ENCODE data around the gene FAM181A.
A peak's percentile ranks its signal among the peaks of the same experiment; 100 is the strongest.

FAM181A gene

DNA sequence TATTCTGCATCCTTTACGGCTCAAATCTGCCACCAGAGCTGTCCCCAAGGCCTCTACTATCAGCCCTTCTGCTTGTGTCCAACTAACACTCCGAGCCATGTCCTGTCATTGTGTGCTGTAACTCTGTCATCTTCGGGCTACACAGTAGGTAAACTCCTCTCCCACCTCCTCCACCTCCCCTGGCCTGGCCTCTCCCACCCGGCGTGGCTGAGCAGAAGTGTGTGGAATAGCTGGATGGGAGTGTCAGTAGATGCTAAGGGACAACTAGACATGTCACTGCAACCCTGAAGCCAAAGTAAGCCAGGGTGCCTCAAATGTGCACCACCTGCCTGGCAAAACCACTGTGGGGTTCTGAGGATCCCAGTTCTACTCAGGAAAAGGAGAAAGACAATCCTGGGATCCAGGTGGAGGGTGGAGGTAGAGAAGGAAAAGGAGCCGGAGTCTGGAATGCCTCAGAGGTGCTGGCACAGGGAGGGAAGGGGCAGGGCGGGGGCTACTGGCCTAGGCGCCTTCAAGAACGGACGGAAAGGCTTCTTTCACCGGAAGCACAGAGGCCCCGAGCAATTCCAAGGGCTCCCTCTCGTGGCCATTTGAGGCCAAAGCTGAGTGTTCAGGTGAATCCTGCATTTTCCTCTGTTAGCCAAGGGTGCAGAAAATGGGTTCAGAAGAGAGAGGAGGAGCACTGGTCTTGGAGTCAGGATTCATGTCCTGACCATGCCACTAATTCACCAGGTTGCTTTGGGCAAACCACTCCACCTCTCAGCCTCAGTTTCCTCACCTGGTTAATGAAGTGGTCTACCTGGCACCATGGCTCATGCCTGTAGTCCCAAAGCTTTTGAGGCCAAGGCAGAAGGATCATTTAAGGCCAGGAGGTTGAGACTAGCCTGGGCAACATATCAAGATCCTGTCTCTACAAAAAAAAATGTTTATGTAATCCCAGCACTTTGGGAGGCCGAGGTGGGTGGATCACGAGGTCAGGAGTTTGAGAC, 20.5 kb upstream of the FAM181A start:
- no peak overlapping the region for H3K4me3 Mint-ChIP-seq
- H3K36me3 Mint-ChIP-seq (ENCODE audit: low read depth): no peaks in the 10 kb centered on the region
- no peak overlapping the region for H3K27ac Mint-ChIP-seq
- TF ChIP-seq, protein P1, sequence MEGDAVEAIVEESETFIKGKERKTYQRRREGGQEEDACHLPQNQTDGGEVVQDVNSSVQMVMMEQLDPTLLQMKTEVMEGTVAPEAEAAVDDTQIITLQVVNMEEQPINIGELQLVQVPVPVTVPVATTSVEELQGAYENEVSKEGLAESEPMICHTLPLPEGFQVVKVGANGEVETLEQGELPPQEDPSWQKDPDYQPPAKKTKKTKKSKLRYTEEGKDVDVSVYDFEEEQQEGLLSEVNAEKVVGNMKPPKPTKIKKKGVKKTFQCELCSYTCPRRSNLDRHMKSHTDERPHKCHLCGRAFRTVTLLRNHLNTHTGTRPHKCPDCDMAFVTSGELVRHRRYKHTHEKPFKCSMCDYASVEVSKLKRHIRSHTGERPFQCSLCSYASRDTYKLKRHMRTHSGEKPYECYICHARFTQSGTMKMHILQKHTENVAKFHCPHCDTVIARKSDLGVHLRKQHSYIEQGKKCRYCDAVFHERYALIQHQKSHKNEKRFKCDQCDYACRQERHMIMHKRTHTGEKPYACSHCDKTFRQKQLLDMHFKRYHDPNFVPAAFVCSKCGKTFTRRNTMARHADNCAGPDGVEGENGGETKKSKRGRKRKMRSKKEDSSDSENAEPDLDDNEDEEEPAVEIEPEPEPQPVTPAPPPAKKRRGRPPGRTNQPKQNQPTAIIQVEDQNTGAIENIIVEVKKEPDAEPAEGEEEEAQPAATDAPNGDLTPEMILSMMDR (IDR thresholded peaks at IDR 0.05): peak; percentile 67
- no peaks in the 10 kb centered on the region for H3K9me3 Mint-ChIP-seq
- H3K27me3 Mint-ChIP-seq (ENCODE audit: low read depth, poor library complexity): peaks cover 12% of the 10 kb centered on the region
- DNase-seq: peak; percentile 72
- peaks cover 19% of the 10 kb centered on the region for H3K4me1 Mint-ChIP-seq

DNA sequence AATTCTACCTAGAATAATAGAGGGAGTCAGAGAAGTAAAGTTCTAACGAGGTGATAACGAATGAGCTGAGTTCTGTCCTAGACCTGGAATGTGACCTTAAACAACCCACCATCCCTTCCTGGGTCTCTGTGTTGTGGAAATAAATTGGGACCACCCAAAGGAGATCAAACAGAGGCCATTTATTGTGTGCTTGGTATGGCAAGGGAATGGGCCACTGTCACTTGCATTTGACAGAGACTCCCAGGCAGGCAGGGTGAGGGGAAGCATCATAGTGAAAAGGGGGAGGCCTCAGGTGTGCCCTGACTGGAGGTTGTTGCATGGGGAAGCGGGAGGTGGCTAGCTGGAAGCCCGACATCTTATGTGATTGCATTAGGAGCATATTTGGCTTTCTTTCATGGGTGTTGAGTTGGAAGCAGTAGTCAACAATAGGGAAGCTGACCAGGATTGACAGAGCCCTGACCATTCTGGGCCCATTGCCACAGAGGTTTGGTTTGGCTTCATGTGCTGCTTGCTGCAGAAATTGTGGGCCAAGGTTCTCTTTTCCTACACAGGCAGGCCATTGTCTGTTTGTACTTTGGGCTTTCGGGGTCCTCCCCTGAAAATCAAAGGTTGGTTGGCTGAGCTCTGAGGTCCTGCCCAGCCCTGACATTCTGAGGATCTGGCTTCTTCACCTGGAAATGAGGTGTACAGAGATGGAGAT, 17.6 kb upstream of the FAM181A start:
- H3K36me3 Mint-ChIP-seq (ENCODE audit: low read depth): no peaks in the 10 kb centered on the region
- H3K4me3 Mint-ChIP-seq: no peak overlapping the region
- TF ChIP-seq, protein P1 (IDR thresholded peaks at IDR 0.05): no peak
- no peak for DNase-seq
- H3K27me3 Mint-ChIP-seq (ENCODE audit: low read depth, poor library complexity): peaks cover 16% of the 10 kb centered on the region
- no peaks in the 10 kb centered on the region for H3K4me1 Mint-ChIP-seq
- peaks cover 4% of the 10 kb centered on the region for H3K9me3 Mint-ChIP-seq
- H3K27ac Mint-ChIP-seq: peak overlapping the region; percentile 19

DNA sequence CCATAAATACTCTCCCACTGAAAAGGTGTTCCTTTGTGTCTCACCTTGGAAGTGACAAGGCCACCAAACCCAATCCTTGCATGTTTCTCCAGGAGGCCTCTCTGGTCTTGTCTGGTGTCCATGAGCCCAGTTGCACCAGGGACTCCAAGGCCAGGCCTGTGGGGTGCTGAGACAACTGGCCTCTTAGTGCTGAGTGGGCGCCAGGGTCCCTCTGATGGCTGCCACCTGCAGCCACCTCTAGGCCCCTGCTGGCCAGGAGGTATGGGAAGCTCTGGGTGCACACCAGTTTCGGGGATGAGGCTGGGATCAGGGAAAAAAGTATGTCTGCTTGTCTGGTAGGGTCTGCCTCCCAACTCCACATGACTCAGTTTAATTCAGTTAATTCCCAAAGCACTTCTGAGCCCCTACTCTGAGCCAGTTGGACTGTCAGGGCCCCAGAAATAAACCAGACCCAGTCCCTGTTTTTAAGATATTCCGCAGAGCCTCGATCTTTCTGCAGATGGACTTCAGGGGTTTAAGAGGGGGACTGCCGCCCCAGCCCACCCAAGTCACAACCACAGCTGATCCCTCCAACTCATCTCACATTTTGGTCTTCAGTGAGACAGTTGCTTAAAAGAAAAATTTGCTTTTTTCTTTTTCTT, 15.0 kb upstream of the FAM181A start:
- no peaks in the 10 kb centered on the region for H3K4me1 Mint-ChIP-seq
- H3K27ac Mint-ChIP-seq: no peak overlapping the region

DNA sequence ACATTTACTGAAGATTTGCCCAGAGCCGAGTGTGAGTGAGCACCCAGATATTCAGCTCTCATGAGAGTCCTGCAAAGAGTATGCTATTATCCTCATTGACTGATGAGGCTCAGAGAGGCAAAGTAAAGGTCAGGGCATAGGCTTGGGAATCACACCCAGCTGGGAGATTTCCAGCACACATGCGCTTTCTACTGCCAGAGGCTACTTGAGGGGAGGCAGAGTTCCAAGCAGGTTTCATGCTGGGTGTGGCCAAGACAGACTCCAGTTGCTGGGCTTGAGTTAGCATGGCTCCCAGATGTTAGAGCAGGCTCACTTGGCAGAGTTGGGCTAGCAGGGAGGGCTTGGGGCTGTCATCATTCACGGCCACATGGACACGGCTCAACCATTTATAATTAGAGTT, 14.4 kb upstream of the FAM181A start:
- H3K36me3 Mint-ChIP-seq (ENCODE audit: low read depth): no peaks in the 10 kb centered on the region
- no peak overlapping the region for H3K27ac Mint-ChIP-seq
- no peak for DNase-seq
- H3K27me3 Mint-ChIP-seq (ENCODE audit: low read depth, poor library complexity): peaks cover 15% of the 10 kb centered on the region
- TF ChIP-seq, protein P1 (IDR thresholded peaks at IDR 0.05): no peak
- peaks cover 4% of the 10 kb centered on the region for H3K9me3 Mint-ChIP-seq
- no peaks in the 10 kb centered on the region for H3K4me1 Mint-ChIP-seq
- no peak overlapping the region for H3K4me3 Mint-ChIP-seq

More for the DNA sequence above, 15.0 kb upstream of the FAM181A start:
- Mint-ChIP-seq H3K9me3 (peaks cover 4% of the 10 kb centered on the region), H3K27me3 (ENCODE audit: low read depth, poor library complexity) (peaks cover 16% of the 10 kb centered on the region), H3K36me3 (ENCODE audit: low read depth) (no peaks in the 10 kb centered on the region), H3K4me3 (no peak overlapping the region)
- TF ChIP-seq, protein P1 (IDR thresholded peaks at IDR 0.05): no peak
- DNase-seq: no peak

DNA sequence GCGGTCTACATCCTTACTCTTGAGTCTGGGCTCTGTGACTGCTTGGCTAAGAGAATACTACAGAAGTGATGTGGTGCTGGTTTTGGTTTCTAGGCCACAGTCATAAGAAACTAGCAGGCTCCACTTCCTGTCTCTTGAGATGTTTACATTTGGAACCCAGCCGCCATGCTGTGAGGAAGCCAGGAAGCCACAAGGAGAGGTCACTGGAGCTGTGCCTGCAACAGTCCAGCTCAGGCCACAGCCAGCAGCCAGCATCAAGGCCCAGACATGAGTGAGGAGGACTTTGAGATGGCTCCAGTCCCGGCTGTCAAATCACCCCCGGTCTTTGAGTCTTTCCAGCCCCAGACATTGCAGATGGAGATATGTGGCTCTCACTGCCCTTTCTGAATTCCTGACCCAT, 12.9 kb upstream of the FAM181A start:
- H3K27me3 Mint-ChIP-seq (ENCODE audit: low read depth, poor library complexity): peaks cover 12% of the 10 kb centered on the region
- H3K9me3 Mint-ChIP-seq: peaks cover 4% of the 10 kb centered on the region
- TF ChIP-seq, protein P1 (IDR thresholded peaks at IDR 0.05): no peak
- no peak overlapping the region for H3K4me3 Mint-ChIP-seq
- no peaks in the 10 kb centered on the region for H3K4me1 Mint-ChIP-seq
- no peaks in the 10 kb centered on the region for H3K36me3 Mint-ChIP-seq (ENCODE audit: low read depth)
- H3K27ac Mint-ChIP-seq: no peak overlapping the region
- no peak for DNase-seq
